Measurements from ENCODE around the gene FMR1NB.
A peak's percentile ranks its signal among the peaks of the same experiment; 100 is the strongest.

The FMR1NB gene, protein sequence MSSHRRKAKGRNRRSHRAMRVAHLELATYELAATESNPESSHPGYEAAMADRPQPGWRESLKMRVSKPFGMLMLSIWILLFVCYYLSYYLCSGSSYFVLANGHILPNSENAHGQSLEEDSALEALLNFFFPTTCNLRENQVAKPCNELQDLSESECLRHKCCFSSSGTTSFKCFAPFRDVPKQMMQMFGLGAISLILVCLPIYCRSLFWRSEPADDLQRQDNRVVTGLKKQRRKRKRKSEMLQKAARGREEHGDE

DNA sequence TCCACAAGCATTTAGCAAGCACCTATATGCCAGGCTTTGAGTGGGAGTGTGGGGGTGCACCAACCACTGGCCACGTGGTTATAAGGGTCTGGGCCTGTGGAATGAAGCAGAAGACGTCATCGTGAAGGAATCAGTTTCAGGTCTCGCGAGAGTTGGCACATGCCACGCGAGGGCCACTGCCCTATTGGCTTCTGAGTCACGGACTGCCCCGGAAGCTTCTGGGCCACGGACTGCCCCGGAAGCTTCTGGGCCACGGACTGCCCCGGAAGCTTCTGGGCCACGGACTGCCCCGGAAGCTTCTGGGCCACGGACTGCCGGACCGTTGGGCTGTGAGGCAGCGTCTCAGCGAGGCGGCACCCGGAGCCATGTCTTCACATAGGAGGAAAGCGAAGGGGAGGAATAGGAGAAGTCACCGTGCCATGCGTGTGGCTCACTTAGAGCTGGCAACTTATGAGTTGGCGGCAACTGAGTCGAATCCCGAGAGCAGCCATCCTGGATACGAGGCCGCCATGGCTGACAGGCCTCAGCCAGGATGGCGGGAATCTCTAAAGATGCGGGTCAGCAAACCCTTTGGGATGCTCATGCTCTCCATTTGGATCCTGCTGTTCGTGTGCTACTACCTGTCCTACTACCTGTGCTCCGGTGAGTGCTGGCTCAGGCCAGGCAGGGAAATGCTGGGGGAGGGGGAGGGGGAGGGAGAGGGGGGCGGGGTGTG lies at the start of gene FMR1NB:
Gene FMR1NB, plus strand, starts transcription at position 300 of the 715 bp plus-strand sequence. Its CDS starts 66 bp downstream, at position 366.
- no peak for DNase-seq

DNA sequence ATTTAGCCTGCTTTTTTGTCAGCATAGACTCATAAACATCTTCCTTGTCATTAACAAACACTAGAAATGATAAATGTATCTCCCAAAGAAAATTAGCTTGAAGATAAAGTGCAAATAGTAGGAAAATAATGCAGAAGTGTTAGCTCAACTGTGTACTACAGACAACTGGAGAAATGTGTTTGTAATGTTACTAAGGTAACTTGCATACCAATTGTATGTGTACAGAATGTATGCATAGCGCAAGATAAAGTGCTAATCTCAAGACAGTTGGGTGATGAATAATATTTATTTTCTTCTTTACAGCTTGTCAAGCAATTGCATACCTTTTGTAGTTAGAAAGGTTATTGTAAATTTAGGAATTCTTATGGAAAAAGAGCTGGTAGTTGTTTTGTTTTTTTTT lies 47.3 kb upstream of the FMR1NB start:
- DNase-seq: no peak

DNA sequence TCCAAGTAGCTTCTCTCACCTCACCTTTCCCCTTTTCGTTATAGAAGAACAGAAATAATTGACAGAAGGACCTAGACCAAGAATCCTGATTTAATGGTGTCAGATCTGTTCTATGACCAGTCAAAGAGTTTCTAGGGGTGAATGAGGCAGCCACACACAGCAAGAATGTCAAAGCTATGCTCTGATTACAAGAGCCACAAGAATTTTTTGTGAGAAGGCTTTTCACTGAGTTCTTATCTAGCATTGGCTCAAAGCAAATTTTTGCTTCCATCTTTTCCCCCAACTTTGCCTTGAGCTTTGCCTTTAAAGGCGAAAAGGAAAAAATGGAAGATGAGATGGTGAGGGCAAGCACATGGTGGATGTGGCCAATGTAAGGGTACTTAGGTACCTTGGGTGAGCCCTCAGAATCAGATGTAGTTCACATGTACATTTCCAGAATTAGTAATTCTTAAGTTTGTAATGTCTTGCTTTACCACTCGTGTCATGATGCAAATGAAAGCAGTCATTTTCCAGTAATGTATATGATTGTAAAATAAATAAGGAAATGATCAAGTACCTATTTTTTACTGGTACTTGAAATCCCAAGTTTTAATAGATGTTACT lies 45.9 kb upstream of the FMR1NB start:
- no peak for DNase-seq

DNA sequence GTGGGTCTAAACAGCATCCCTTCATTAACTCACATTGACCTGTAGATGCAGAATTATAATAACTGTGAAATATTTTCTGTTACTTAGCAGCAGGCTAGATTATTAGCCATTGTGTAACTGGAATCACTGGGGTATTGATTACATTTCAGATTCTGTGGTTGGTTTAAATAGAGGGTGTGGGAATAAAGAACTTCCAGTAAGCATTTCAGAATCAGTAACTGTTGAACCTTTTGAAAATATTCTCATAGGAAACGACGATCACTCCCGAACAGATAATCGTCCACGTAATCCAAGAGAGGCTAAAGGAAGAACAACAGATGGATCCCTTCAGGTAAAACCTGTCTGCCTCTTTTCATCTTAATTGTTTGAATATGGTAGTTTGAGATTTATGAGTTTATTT lies 35.9 kb upstream of the FMR1NB start:
- DNase-seq: no peak

DNA sequence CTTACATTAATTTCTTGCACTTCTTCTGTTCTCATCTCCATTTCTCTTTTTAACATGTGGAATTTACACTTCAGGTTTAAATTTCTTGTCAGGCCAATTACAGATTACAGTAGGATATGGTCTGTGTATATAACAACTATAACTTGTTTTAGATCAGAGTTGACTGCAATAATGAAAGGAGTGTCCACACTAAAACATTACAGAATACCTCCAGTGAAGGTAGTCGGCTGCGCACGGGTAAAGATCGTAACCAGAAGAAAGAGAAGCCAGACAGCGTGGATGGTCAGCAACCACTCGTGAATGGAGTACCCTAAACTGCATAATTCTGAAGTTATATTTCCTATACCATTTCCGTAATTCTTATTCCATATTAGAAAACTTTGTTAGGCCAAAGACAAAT lies 32.6 kb upstream of the FMR1NB start:
- no peak for DNase-seq

DNA sequence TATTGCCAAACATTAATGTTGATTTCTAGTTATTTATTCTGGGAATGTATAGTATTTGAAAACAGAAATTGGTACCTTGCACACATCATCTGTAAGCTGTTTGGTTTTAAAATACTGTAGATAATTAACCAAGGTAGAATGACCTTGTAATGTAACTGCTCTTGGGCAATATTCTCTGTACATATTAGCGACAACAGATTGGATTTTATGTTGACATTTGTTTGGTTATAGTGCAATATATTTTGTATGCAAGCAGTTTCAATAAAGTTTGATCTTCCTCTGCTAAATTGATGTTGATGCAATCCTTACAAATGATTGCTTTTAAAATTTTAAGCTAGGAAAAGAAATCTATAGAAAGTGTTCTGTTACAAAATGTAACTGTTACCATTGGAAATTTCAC lies 30.8 kb upstream of the FMR1NB start:
- no peak for DNase-seq

DNA sequence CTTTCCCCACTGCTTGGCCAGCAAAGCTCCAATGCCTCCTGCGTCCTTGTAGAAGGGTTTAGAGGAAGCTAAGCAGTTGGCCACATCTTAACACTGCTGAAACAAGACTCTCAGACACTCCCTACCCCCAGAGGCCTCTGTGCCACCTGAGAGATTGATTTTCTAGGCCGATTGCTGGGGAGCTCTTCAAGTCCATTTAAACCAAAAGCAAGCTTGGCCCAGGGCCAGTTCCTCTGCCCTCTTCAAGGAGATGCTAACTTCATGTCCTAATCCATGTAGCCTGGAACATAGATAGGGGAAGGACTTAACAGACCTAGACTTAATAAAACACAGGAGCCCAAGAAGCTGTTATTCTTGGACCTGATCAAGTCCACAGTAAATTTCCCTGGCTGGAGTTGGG lies 27.2 kb upstream of the FMR1NB start:
- DNase-seq: peak; percentile 3

DNA sequence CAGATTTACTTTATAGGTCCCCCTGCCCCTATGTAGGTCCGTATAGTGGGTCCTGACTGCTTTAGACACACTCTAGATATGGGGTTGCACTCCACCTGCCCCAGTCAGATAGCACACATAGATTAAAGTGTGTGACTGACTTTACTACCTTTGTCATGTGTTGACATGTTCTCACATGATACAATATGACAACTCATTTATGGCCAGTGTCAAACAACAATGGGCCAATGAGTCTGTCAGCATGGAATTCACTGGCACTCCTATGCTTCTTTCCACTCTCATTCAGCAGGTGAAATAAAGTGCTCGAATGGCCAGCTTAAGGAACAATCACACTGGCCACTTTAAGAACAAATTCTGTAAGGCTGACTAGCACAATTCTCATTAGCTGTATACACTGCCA lies 23.8 kb upstream of the FMR1NB start:
- no peak for DNase-seq

DNA sequence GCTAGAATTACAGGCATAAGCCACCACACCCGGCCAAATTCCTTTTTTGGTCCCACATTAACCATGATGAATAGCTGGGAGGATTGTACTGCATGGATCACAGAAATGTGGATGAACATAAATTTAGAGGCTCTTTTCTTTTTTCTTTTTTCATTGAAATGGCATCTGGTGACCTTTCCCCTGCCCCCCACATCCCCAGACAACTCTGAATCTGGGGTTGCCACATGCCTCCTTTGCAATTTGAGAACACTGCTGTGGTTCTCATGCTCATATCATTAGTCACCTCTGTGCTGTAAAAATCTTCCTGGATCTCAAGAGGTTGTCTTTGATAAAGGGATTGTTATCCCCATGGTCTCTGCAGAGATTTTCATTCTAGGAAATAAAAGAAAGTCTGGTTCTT lies 22.8 kb upstream of the FMR1NB start:
- no peak for DNase-seq

DNA sequence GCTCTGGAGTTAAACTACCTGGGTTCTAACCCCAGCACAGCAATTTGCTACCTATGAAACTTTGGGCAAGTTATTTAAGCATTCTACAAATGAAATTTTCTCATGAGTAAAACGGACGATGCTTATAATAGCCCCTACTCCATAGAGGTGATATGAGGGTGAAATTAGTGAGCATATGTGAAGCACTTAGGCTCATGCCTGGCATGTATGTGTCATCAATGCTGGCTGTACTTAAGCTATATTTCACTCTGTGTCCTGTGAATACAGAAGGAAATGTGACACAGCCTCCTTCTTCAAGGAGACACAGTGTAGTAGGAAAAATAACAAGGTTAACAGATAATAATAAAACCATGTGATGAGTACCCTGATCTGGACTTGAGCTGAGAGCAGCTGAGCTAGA lies 20.4 kb upstream of the FMR1NB start:
- DNase-seq: no peak

DNA sequence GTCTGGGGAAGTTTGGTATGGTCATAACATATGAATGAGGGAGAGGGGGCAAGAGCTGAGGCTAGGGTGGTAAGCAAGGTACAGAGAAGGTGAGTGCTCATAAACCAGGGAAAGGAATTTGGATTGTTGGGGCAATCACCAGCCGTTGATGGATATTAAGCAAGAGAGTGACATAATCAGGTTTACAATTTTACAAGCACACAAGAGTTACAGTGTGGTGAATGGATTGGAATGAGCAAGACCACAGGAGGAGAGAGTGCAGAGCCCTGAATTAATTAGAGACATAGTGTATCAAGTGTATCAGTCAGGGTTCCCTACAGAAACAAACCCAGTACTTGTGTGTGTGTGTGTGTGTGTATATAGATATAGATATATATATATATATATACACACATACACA lies 18.7 kb upstream of the FMR1NB start:
- no peak for DNase-seq

DNA sequence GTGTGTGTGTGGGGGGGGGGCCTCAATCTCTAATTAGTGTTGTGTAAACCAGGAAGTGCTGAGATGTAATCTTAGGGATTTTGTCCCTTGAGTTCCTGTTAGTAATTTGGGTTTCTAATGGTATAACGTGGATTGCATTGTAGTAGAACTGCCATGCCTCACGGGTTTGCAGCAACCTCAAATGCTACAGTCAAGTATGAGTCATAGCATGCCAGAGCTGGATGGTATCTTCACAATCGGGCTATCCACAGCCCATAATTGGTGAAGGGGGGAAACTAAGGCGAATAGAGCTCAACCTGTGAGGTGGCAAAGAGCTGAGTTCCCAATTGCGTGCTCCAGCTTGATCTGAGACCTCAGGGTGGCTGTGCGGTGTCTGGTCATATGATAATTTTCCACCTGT lies 2.2 kb upstream of the FMR1NB start:
- no peak for DNase-seq

DNA sequence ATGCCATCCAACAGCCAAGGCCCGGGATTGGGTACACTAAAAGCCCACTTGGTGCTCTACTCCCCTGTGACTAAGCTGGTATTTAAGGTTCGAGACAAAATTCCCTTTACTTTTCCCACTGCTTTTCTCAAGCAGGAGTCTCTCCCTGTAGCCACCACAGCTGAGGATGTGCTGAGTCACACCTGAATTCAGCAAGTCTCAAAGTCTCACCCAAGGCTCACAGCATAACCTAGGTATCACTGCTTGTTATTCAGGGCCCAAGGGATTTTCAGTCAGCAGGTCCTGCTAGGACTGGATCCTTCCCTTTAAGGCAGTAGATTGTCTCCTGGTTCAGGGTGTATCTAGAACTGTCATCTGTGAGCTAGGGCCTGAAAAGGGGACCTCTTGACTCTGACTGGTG lies 39.2 kb downstream of the FMR1NB start:
- no peak for DNase-seq

DNA sequence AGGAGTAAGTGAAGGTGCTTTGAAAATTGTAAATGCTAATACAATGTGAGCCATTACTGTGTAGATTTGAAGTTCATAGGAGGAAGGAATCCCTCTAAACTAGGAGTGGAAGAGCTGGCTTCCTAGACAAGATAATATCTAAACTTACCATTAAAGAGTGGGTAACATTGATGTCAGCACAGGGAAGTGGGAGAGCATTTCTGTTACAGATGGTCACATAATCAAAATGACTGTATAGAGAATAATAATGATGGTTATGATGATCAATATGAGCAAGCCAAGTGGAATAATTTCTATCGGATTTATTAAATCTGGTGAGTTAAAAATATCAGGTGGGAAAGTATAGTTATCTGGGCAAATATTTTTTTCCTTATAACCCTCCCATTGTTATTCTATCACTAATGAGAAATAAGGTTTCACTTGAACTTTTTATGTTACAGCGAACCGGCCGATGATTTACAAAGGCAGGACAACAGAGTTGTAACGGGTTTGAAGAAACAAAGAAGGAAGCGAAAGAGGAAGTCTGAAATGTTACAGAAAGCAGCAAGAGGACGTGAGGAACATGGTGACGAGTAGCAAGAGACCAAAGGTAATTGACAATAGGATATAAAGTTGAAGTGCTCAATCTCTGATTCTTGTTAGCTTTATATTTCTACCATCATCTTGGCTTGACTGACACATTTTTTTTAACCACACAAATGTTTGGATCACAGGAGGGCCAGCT lies 43.5 kb downstream of the FMR1NB start:
- no peak for DNase-seq

DNA sequence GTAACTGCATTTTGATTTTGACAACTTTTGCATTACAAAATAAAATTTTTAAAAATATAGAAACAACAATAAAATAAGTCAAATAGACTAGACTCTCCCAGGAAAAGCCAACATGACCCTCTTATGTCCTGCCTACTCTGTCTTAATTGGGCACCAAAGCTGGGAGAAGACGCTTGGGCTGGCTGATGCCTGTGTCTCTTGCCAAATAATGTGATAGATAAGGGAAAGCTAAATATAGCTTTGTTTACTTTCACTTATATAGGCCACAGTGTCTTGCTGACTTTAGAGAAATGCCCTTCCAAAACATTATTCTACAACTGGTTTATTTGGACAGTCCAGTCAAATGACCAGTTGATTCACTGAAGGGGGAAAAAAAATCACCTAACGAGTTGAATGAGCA lies 54.2 kb downstream of the FMR1NB start:
- DNase-seq: no peak

DNA sequence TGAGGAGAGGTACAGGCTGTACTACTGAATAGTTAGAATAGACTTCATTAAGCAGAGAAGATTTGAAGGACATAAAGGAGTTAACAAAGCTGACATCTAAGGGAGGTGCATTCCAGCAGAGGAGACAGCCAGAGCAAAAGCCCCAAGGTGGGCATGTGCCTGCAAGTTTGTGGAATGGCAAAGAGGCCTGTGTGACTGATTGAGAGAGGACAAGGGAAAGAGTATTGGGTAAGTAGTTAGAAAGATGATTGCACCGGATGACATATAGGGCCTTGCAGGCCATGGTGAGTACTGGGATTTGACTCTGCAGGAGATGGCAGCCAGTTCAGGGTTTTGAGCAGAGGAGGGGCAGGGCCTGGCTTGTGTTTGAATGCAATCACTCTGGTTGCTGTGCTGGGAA lies 55.9 kb downstream of the FMR1NB start:
- DNase-seq: no peak

DNA sequence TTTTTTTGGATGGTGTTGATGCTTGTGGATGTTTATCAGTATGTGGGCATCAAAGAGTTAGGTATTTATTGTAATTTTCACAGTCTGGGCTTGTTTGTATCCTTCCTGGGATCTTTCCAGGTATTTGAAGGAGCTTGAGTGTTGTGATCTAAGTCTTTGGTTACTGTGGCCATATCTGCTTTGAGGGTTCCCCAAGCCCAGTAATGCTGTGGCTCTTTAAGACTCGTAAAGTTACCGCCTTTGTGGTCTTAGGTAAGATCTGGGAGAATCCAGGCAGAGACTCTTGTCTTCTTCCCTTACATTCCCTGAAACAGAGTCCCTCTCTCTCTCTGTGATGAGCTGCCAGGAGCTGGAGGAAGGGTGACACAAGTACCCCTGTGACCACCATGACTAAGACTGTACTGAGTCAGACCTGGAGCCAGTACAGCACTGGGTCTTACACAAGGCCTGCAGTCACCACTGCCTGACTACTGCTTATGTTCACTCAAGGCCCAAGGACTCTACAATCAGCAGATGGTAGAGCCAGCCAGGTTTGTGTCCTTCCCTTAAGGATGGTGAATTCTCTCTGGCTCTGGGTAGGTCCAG lies 62.2 kb downstream of the FMR1NB start:
- no peak for DNase-seq

DNA sequence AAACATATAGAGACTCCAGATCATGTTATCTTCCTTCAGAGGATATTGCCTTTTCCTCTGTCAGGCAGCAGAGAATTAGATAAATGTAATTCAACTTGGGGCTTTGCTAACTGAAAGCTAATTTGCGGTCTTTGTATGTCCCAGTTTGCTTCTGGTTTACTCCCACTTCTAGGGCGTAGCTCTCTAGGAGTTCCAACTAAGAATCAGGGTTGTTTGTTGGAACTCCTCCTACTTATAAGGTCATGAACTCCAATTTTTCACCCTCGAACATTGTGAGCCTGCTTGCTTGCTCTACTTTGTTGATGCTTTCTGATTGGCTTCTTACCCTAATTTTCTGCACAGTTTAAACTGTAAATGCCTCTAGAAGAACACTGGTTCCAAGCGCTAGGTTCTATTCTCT lies 66.1 kb downstream of the FMR1NB start:
- no peak for DNase-seq

DNA sequence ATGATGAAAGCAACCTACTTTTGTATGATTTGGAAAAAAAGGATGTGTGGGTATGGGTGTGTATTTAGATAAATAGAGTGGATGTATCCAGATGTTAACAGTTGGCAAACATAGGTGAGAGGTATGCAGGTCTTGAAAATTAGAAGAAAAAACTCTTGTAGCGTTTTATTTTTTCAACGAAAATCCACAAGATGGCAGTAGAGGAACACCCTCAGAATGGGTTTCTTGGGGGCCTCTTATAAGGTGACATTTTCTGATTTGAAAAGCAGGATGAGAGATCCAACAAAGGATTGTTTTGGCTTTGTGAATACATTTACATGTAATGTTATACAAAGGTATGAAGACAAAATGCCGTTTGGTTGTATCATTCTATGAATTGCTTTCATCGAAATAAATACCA lies 68.3 kb downstream of the FMR1NB start:
- no peak for DNase-seq

DNA sequence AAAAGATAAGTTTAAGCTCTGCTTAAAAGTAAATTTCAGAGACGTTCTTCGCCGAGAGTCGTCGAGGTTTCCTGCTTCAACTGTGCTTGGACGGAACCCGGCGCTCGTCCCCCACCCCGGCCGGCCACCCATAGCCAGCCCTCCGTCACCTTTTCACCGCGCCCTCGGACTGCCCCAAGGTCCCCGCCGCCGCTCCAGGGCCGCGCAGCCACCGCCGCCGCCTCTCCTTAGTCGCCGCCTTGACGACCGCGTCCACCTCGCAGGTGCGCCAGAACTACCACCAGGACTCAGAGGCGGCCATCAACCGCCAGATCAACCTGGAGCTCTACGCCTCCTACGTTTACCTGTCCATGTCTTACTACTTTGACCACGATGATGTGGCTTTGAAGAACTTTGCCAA lies 70.8 kb downstream of the FMR1NB start:
- no peak for DNase-seq

DNA sequence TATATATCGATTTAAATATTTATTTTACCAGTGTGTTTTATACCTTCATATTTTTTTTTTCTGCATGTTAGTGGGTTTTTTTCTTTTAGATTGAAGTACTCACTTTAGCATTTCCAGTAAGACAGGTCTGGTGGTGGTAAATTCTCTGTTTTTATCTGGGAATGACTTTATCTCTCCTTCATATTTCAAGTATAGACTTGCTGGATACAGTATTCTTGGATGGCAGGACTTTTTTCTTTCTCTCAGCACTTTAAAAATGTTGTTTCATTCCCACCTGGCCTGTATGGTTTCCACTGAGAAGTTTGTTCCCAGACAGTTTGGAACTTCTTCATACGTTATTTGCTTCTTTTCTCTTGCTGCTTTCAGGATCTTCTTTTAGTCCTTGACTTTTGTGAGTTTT lies 86.1 kb downstream of the FMR1NB start:
- DNase-seq: no peak

DNA sequence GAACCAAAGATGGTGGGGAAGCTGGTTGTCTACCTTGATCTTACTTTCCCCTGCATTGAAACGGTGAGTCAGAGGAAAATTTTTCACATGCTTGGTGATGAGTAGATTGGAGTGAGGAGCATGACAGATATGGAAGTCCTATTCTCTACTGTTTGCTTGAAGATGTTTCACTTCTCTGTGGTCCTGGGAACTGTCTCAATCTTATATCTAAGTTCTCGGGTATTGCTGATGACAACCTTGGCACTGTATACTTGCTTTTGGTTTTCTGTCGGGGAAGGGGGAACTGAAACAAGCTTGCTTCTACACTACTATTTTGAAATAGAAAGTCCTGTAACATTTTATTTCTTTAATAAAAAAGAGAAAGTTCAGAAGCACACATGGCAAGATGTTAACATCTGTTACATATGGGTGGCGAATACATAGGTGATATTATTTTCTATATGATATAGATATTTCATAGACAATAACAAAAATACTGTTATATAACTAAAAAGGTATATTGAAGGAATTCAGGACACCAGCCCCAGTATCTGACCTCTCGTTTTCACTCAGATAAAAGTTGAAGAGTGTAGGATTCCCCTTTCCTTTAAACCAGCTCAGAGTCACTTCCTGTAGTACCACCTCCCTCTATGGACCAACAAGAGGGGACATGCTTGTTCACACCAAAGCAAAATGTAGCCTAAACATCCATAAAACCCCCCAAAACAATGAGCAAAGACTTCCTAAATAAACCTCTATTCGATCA lies 88.8 kb downstream of the FMR1NB start:
- no peak for DNase-seq

DNA sequence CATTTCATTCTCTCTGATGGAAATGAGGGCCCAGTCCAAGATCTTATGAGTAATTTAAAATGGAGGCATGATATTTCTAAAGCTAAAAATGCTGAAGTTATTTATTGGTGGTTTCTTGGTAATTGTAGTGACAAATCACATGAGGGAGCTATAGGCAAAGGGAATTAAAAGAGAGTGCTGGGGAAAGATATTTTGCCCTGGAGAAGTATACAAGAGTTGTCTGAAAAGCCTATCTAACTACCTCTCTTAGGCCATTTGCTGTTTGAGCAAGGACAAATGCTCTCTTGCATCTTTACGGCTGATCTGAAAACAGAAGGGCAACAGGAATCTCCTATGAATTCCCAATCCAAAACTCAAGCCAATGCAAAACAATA lies 89.4 kb downstream of the FMR1NB start:
- DNase-seq: no peak
